GM23338 (cell line): Measurements from ENCODE around the gene TOP2A. TPM values are rescaled to one million over a fixed set of nuclear protein-coding genes. Genes with fewer than 3 reads are reported as not detected.
A peak's percentile ranks its signal among the peaks of the same experiment; 100 is the strongest.

ENCODE experiments used
- ATAC-seq: fragments of 200-7000 bp; cut with Tn5 transposase; 3 replicates; pipeline ENCODE4 v1.9.1; 2020
- DNase-seq: peaks from one replicate; pipeline ENCODE4 v3.0.0-alpha.2; 2015; ENCODE audit warnings: low spot score
- H2AFZ ChIP-seq: fragments of 200-600 bp; sonication (generic); 2 replicates; pipeline ENCODE4 v1.8.0; 2016; ENCODE audit warnings: antibody characterized with exemption, mild to moderate bottlenecking, moderate library complexity
- H3F3A ChIP-seq: fragments of 200-600 bp; sonication (generic); replicated peaks from 2 replicates; pipeline ENCODE4 v1.8.0; 2017; ENCODE audit warnings: antibody characterized with exemption, mixed run types, low read depth
- H3K27ac ChIP-seq: fragments of 200-600 bp; sonication (generic); 2 replicates; pipeline ENCODE4 v1.6.1; 2016; ENCODE audit warnings: low read depth
- H3K27me3 ChIP-seq: fragments of 200-600 bp; sonication (generic); 2 replicates; pipeline ENCODE4 v1.8.0; 2016; ENCODE audit warnings: mild to moderate bottlenecking, mixed run types, moderate library complexity; ENCODE audit not compliant: insufficient read depth
- H3K36me3 ChIP-seq: fragments of 200-600 bp; sonication (generic); 2 replicates; pipeline ENCODE4 v1.8.0; 2016; ENCODE audit warnings: mild to moderate bottlenecking; ENCODE audit not compliant: insufficient read depth
- H3K4me1 ChIP-seq: fragments of 200-600 bp; sonication (generic); 2 replicates; pipeline ENCODE4 v1.8.0; 2016; ENCODE audit warnings: mild to moderate bottlenecking, moderate library complexity; ENCODE audit not compliant: insufficient read depth
- H3K4me2 ChIP-seq: fragments of 200-600 bp; sonication (generic); 2 replicates; pipeline ENCODE4 v1.7.1; 2017; ENCODE audit warnings: mixed run types
- H3K4me3 ChIP-seq: fragments of 200-600 bp; sonication (generic); 2 replicates; pipeline ENCODE4 v1.6.1; 2016; ENCODE audit warnings: mixed run types
- H3K79me2 ChIP-seq: fragments of 200-600 bp; sonication (generic); replicated peaks from 2 replicates; pipeline ENCODE4 v1.8.0; 2017; ENCODE audit warnings: mild to moderate bottlenecking; ENCODE audit not compliant: insufficient read depth
- H3K9me2 ChIP-seq: fragments of 200-600 bp; sonication (generic); 2 replicates; pipeline ENCODE4 v1.8.0; 2017; ENCODE audit not compliant: insufficient read depth
- H4K20me1 ChIP-seq: fragments of 200-600 bp; sonication (generic); replicated peaks from 2 replicates; pipeline ENCODE4 v1.8.0; 2017; ENCODE audit warnings: mild to moderate bottlenecking; ENCODE audit not compliant: insufficient read depth
- H3K27ac Mint-ChIP-seq: 2 replicates; pipeline ENCODE4 v1.8.0; 2020; ENCODE audit warnings: inconsistent platforms, mild to moderate bottlenecking, moderate library complexity, mixed read lengths
- H3K27me3 Mint-ChIP-seq: 3 replicates; pipeline ENCODE4 v1.8.0; 2022; ENCODE audit warnings: low read depth, mild to moderate bottlenecking, moderate library complexity, mixed read lengths, inconsistent platforms; ENCODE audit not compliant: insufficient read depth, poor library complexity
- H3K36me3 Mint-ChIP-seq: 3 replicates; pipeline ENCODE4 v1.8.0; 2021; ENCODE audit warnings: low read depth, mild to moderate bottlenecking, inconsistent platforms, moderate library complexity, mixed read lengths
- H3K4me1 Mint-ChIP-seq: 3 replicates; pipeline ENCODE4 v1.8.0; 2020; ENCODE audit warnings: mild to moderate bottlenecking, inconsistent platforms, mixed read lengths
- H3K4me3 Mint-ChIP-seq: 3 replicates; pipeline ENCODE4 v1.8.0; 2021; ENCODE audit warnings: moderate library complexity, mild to moderate bottlenecking, inconsistent platforms, mixed read lengths
- H3K9me3 Mint-ChIP-seq: 3 replicates; pipeline ENCODE4 v1.8.0; 2020; ENCODE audit warnings: moderate library complexity, mild to moderate bottlenecking, inconsistent platforms, mixed read lengths
- CREB1 ChIP-seq: fragments of 250-450 bp; sonication (Bioruptor Pico); IDR thresholded peaks from 2 replicates; pipeline ENCODE4 v1.5.0; 2020; ENCODE audit warnings: low read depth, mild to moderate bottlenecking, moderate library complexity
- CTCF ChIP-seq, 2 experiments: fragments of 200-600 bp in 1 of 2; sonication (generic) in 1 of 2; conservative IDR thresholded peaks; 2 replicates each; pipeline versions ENCODE4 v1.5.1 to v1.6.1; 2016 to 2017; ENCODE audit warnings: antibody characterized with exemption in 2 of 2, low read depth in 2 of 2, mild to moderate bottlenecking in 2 of 2, moderate library complexity in 1 of 2
- ETS1 ChIP-seq: IDR thresholded peaks from 2 replicates; pipeline ENCODE4 v1.6.1; 2016; ENCODE audit warnings: antibody characterized with exemption
- EZH2 ChIP-seq: fragments of 200-600 bp; sonication (generic); IDR thresholded peaks from one replicate; pipeline ENCODE4 v1.8.0; 2017; ENCODE audit warnings: antibody characterized with exemption, mild to moderate bottlenecking, low read depth; ENCODE audit not compliant: unreplicated experiment
- EZH2phosphoT487 ChIP-seq: fragments of 200-600 bp; sonication (generic); IDR thresholded peaks from one replicate; pipeline ENCODE4 v1.8.1; 2018; ENCODE audit warnings: antibody characterized with exemption; ENCODE audit not compliant: unreplicated experiment
- JUNB ChIP-seq: IDR thresholded peaks from one replicate; pipeline ENCODE4 v1.6.1; 2016; ENCODE audit warnings: antibody characterized with exemption; ENCODE audit not compliant: unreplicated experiment
- NANOG ChIP-seq: IDR thresholded peaks from 2 replicates; pipeline ENCODE4 v1.6.1; 2016; ENCODE audit warnings: antibody characterized with exemption, borderline replicate concordance
- POLR2AphosphoS5 ChIP-seq: IDR thresholded peaks from 2 replicates; pipeline ENCODE4 v1.6.1; 2016; ENCODE audit warnings: antibody characterized with exemption, low read depth
- REST ChIP-seq: IDR thresholded peaks from one replicate; pipeline ENCODE4 v1.6.1; 2018; ENCODE audit warnings: antibody characterized with exemption; ENCODE audit not compliant: unreplicated experiment
- STAT1 ChIP-seq: IDR thresholded peaks from one replicate; pipeline ENCODE4 v1.6.1; 2016; ENCODE audit warnings: antibody characterized with exemption; ENCODE audit not compliant: unreplicated experiment
- ZNF114 ChIP-seq: fragments of 250-450 bp; sonication (Bioruptor Pico); IDR thresholded peaks from 2 replicates; pipeline ENCODE4 v1.5.0; 2020; ENCODE audit warnings: mild to moderate bottlenecking, moderate library complexity
- ZNF331 ChIP-seq: fragments of 250-450 bp; sonication (Bioruptor Pico); IDR thresholded peaks from 2 replicates; pipeline ENCODE4 v1.5.0; 2020; ENCODE audit warnings: low read depth, mild to moderate bottlenecking, moderate library complexity
- ZNF462 ChIP-seq: fragments of 250-450 bp; sonication (Bioruptor Pico); IDR thresholded peaks from 2 replicates; pipeline ENCODE4 v1.5.0; 2020; ENCODE audit warnings: mild to moderate bottlenecking, moderate library complexity
- polyA plus RNA-seq: library from polyadenylated mRNA; unstranded; fragments of >200 nt; fragmentation: Nextera tagmentation; extraction: Ambion mirVana; gene quantifications from 2 replicates; pipeline ENCODE4 v1.2.1, GENCODE V29; 2016
- total RNA-seq: library from RNA; depleted of rRNA; stranded (reverse); fragments of >200 nt; shearing (Covaris generic); gene quantifications from 2 replicates; pipeline ENCODE4 v1.2.3, GENCODE V29; 2014

The TOP2A gene
- total and polyA plus RNA-seq, 2 experiments from 2014 or later: 263 to 442 TPM

GRCh38 chr17:40442392-40443195 lies 24.9 kb upstream of the TOP2A start:
- Mint-ChIP-seq H3K4me1 (peaks cover 37% of the 10 kb centered on the region), H3K27ac (no peak overlapping the region), H3K27me3 (peaks cover 6% of the 10 kb centered on the region), H3K9me3 (no peaks in the 10 kb centered on the region), H3K36me3 (no peaks in the 10 kb centered on the region; the same call in 2 of the 3 replicates), H3K4me3 (peak overlapping the region; percentile 59)
- no peaks in the 10 kb centered on the region for H3K9me2 ChIP-seq
- H4K20me1 ChIP-seq: no peaks in the 10 kb centered on the region
- peaks cover 43% of the 10 kb centered on the region for H3K4me1 ChIP-seq
- peak; percentile 66 for DNase-seq
- peaks cover 34% of the 10 kb centered on the region for H3K79me2 ChIP-seq
- peaks cover 16% of the 10 kb centered on the region; the same call in 1 of the 2 replicates for H3K27me3 ChIP-seq
- H3K4me2 ChIP-seq: peak overlapping the region; percentile 93
- TF ChIP-seq EZH2 (no peak), ZNF462 (CRISPR knock-in tag) (no peak), STAT1 (no peak), ZNF331 (CRISPR knock-in tag) (no peak), ETS1 (no peak), CREB1 (no peak), JUNB (no peak), NANOG (no peak), REST (no peak), EZH2phosphoT487 (no peak), ZNF114 (no peak), POLR2AphosphoS5 (no peak), CTCF (conservative IDR thresholded peaks at IDR 0.05; ENCODE audit: low read depth in 2 of 2) (no peak)
- 0 out of 2 replicates have a peak overlapping the region, but pooled peaks have one; percentile 66 for H3K27ac ChIP-seq
- H3F3A ChIP-seq: peaks cover 5% of the 10 kb centered on the region; the same call in 1 of the 2 replicates
- peak overlapping the region; percentile 97 for H2AFZ ChIP-seq
- peak overlapping the region; percentile 83 for H3K4me3 ChIP-seq
- H3K36me3 ChIP-seq: no peaks in the 10 kb centered on the region
- peak; percentile 35 for ATAC-seq
